ENCODE results near the gene EPM2AIP1.

EPM2AIP1 gene

DNA sequence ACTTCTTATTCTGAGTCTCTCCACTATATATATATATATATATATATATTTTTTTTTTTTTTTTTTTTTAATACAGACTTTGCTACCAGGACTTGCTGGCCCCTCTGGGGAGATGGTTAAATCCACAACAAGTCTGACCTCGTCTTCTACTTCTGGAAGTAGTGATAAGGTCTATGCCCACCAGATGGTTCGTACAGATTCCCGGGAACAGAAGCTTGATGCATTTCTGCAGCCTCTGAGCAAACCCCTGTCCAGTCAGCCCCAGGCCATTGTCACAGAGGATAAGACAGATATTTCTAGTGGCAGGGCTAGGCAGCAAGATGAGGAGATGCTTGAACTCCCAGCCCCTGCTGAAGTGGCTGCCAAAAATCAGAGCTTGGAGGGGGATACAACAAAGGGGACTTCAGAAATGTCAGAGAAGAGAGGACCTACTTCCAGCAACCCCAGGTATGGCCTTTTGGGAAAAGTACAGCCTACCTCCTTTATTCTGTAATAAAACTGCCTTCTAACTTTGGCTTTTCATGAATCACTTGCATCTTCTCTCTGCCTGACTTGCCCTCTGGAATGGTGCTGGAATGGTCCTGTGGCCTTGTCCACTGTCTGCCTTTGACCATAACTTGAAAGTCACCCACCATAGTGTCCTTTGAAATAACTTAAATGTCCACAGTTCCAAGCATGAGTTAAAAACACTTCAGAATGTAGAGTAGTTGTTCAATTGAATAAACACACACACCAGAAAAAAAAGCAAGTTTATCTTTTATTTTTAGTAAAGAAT is 32.8 kb upstream of the EPM2AIP1 start:
- no peak overlapping the region for H3K4me3 ChIP-seq (ENCODE audit: control insufficient read depth, low read depth, low read length)
- TF ChIP-seq, protein P1, sequence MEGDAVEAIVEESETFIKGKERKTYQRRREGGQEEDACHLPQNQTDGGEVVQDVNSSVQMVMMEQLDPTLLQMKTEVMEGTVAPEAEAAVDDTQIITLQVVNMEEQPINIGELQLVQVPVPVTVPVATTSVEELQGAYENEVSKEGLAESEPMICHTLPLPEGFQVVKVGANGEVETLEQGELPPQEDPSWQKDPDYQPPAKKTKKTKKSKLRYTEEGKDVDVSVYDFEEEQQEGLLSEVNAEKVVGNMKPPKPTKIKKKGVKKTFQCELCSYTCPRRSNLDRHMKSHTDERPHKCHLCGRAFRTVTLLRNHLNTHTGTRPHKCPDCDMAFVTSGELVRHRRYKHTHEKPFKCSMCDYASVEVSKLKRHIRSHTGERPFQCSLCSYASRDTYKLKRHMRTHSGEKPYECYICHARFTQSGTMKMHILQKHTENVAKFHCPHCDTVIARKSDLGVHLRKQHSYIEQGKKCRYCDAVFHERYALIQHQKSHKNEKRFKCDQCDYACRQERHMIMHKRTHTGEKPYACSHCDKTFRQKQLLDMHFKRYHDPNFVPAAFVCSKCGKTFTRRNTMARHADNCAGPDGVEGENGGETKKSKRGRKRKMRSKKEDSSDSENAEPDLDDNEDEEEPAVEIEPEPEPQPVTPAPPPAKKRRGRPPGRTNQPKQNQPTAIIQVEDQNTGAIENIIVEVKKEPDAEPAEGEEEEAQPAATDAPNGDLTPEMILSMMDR (conservative IDR thresholded peaks at IDR 0.05; ENCODE audit: control insufficient read depth, insufficient read depth, low read depth, low read length) = no peak
- DNase-seq (ENCODE audit: low read depth) = no peak

- TF ChIP-seq, protein P1 (conservative IDR thresholded peaks at IDR 0.05; ENCODE audit: control insufficient read depth, insufficient read depth, low read depth, low read length) = no peak
- DNase-seq (ENCODE audit: low read depth) = no peak
- H3K4me3 ChIP-seq (ENCODE audit: control insufficient read depth, low read depth, low read length) = no peak overlapping the region
Measured at GRCh38 chr3:37024820-37025405, 32.0 kb upstream of the EPM2AIP1 start.

DNA sequence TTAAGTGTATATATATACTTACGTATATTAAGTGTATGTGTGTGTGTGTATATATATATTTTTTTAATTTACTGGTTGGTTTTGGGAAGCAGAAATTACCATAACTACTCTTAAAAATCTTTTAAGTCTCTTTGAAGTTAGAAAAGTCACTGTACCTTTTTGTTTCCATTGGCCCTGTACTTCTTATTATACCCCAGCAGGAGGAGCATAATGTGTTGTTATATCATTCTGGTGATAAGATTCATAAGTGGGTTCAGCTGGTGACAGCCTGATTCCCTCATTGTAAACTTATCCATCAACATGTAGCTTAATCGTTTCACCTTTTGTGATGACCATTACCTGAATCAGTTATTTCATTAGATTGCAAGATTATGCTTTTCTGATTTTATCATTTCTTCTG is 31.2 kb upstream of the EPM2AIP1 start:
- TF ChIP-seq, protein P1 (conservative IDR thresholded peaks at IDR 0.05; ENCODE audit: control insufficient read depth, insufficient read depth, low read depth, low read length) = peak; percentile 44
- no peak overlapping the region for H3K4me3 ChIP-seq (ENCODE audit: control insufficient read depth, low read depth, low read length)
- DNase-seq (ENCODE audit: low read depth) = peak; percentile 40

GRCh38 chr3:37017683-37018082 is 24.8 kb upstream of the EPM2AIP1 start:
- TF ChIP-seq, protein P1 (conservative IDR thresholded peaks at IDR 0.05; ENCODE audit: control insufficient read depth, insufficient read depth, low read depth, low read length) = no peak
- no peak for DNase-seq (ENCODE audit: low read depth)
- no peak overlapping the region for H3K4me3 ChIP-seq (ENCODE audit: control insufficient read depth, low read depth, low read length)

DNA sequence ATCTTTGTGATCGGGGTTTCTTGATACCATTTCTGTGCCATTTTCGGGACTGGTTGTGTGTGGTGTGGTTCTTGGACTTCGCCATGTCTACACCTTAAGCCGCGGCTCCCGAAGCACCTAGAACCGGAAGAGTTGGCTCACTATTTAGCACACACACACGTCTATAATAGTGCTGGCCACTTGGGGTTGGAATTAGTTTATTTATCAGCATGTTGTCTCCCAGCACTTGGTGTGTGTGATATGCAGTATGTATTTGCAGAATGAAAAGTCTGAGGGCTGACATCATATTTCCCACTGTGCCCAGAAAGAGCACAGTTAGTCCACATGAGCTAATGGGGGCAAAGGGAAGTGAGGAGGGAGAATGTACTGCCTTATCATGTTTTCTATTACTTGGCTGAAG is 24.0 kb upstream of the EPM2AIP1 start:
- no peak for DNase-seq (ENCODE audit: low read depth)
- TF ChIP-seq, protein P1 (conservative IDR thresholded peaks at IDR 0.05; ENCODE audit: control insufficient read depth, insufficient read depth, low read depth, low read length) = no peak
- H3K4me3 ChIP-seq (ENCODE audit: control insufficient read depth, low read depth, low read length) = no peak overlapping the region

DNA sequence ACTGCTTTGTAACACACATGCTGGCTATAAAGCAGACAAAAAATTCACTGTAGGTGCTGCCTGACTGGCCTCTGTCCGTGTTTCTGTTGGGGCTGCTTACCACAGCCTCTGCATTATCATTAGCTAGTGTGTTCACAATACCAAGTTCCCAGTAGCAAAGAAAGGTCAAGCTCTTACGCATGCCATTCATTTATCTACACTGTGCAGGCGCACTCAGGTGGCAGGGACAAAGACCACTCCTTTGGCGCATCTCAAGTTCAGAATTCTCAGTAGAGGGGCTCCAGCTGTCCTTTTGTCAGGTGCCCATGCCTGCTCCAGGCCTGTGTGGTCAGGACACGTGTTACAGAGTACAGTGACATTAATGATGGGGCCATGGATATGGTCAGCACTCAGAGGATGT is 22.7 kb upstream of the EPM2AIP1 start:
- no peak overlapping the region for H3K4me3 ChIP-seq (ENCODE audit: control insufficient read depth, low read depth, low read length)
- TF ChIP-seq, protein P1 (conservative IDR thresholded peaks at IDR 0.05; ENCODE audit: control insufficient read depth, insufficient read depth, low read depth, low read length) = no peak
- DNase-seq (ENCODE audit: low read depth) = no peak

All from fibroblast of mammary gland (primary cell).